HG03196 (cell line): Measurements from ENCODE around the gene FTCD.
"Not testable (repeated sequence)": the region's sequence is repeated elsewhere in the genome, so short reads cannot be mapped to it uniquely, and the experiment has no call there.

Experiments used
- ATAC-seq: cut with Tn5 transposase; IDR thresholded peaks from one replicate; pipeline ENCODE4 v1.9.1; 2021; ENCODE audit not compliant: unreplicated experiment

The FTCD gene

DNA sequence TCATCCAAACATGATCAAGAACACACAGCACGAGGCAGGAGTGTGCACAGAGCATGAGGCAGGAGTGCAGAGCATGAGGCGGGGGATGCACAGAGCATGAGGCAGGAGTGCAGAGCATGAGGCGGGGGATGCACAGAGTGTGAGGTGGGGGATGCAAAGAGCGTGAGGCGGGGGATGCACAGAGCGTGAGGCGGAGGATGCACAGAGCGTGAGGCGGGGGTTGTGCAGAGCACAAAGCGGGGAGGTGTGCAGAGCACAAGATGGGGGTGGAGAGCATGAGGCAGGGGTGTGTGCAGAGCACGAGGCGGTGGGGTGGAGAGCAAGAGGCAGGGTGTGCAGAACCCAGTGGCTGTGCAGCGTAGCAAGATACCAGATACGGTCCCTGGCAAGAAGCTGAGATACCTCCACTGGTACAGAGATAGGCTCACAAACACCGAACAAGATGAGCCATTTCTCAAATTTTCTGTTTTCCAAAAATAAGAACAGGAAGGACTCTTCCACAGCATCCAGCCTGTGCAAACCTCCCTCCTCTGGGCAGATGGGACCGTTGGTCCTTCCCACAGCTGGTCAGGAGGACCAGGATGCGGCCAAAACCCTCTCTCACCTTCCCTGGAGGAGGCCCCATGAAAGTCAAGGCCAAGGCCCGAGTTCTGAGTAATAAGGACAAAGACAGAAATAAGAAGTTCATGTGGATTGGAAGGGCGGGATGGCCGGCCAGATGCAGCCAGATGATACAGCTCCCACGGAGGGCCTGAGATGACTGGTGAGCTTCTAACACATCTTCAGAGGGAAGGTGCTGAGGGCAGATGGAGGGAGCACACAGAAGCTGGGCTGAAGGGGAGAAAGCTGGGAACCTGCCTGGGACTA, 16.9 kb upstream of the FTCD start:
- ATAC-seq = no peak

- no peak for ATAC-seq
Observed at GRCh38 chr21:46171585-46171984, 16.2 kb upstream of the FTCD start.

DNA sequence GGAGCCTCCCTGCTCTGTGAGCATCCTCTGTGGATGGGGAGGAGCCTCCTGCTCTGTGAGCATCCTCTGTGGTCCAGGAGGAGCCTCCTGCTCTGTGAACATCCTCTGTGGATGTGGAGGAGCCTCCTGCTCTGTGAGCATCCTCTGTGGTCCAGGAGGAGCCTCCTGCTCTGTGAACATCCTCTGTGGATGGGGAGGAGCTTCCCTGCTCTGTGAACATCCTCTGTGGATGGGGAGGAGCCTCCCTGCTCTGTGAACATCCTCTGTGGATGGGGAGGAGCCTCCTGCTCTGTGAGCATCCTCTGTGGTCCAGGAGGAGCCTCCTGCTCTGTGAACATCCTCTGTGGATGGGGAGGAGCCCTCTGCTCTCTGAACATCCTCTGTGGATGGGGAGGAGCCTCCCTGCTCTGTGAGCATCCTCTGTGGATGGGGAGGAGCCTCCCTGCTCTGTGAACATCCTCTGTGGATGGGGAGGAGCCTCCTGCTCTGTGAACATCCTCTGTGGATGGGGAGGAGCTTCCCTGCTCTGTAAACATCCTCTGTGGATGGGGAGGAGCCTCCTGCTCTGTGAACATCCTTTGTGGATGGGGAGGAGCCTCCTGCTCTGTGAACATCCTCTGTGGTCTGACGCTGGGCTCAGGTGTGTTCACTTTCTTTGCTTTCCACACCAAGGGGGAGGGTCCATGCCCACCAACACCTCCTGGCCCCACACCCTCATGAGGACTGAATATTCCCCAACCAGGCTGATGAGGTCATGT, 15.2 kb upstream of the FTCD start:
- ATAC-seq = not testable (repeated sequence)

- ATAC-seq = no peak
Observed at GRCh38 chr21:46168659-46169386, 13.4 kb upstream of the FTCD start.

GRCh38 chr21:46168238-46168637, 12.9 kb upstream of the FTCD start:
- ATAC-seq = no peak

DNA sequence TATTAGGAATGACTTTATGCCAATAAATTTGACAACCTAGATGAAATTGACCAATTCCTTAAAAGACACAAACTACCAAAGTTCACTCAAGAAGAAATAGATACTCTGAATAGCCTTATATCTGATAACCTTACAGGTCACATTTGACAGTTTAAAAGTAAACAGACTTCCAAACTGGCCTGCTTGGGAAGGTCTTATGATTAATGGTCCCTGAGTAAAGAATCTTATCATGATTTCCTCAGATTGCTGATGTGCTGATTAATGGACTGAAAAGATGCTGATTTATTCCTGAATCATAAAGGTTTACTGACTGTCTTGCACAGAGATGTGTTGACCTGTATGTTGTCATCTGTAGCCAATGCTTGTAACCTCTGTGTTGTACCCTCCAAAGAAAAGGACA, 9.7 kb upstream of the FTCD start:
- ATAC-seq = no peak

DNA sequence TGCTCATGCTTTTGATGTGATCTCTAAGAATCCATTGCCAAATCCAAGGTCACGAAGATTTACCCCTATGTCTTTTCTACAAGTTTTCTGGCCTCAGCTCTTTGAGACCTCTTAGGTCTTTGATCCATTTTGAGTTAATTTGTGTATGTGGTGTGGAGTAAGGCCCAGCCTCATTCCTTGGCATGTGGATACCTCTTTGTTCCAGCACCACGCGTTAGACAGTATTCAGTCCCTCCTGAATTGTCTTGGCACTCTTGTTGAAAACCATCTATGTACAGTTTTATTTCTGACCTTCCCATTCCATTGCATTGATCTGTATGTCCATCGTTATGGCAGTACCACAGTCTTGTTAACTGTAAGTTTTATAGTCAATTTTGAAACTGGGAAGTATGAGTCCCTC, 8.0 kb upstream of the FTCD start:
- no peak for ATAC-seq

DNA sequence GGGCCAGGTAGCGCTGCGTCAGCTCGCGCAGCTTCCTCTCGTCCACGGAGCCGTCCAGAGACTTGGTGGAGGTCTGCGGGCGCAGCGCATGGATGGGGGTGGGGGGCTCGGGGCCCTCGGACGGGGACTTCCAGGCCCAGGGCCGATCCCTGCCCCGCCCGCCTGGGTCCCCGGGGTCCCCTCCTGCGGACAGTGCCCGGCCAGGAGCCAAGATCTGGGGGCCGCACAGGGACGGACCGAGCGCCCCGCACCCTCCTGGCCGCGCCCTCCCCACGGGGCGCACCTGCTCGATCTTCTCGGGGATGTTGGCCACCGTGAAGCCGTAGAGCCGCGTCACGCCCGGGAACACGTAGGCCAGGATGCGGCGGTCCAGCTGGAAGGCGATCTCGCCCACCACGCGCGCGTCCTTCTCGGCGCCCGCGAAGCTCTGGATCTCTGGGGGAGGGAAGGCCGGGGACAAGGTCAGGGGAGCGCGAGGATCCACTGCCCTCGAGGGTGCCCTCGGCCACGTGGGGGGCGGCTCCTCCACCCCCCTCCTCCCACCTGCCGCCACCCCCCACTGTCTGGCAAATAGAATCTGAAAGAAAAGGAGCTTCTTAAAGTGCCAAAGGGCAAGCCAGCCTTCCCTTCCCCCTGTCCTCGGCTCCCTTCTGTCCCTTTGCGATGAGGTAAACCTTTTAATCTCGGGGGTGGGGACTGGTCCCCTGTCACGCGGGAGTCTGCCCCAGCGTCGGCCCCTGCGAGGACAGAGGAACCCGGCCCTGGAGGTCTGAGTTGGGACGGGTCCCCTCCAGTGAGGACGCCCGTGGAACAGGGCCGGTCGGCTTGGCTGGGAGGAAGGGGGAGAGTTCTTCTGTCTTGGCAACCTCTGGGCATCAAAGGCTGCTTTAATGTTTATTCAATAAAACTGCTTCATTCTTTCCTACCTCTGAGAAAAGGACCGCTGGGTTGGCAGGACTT, 6.5 kb upstream of the FTCD start:
- ATAC-seq = no peak

- ATAC-seq = no peak
Observed at GRCh38 chr21:46160907-46161632, 5.7 kb upstream of the FTCD start.

- no peak for ATAC-seq
Observed at GRCh38 chr21:46160657-46160906, 5.2 kb upstream of the FTCD start.

GRCh38 chr21:46159841-46160656, 4.7 kb upstream of the FTCD start:
- ATAC-seq = no peak

DNA sequence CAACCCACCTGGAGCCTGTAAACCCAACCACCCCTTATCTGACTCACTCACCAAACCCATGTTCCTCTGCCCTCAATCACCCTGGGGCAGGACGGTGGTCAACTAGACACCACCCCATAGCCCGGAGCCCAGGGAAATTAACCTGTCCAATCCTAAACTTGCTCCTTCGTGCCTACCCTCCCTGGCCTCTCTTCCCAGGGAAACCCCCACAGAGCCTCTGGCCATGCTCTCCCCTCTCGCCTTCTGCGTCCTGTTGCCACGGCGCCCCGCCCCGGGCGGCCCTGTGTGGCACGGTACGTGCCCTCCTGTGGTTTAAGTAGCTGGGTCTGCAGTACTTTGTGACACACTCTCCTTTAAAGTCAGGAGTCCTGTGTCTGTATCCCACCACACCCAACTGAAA, 4.0 kb upstream of the FTCD start:
- no peak for ATAC-seq

- ATAC-seq = no peak
Observed at GRCh38 chr21:46158666-46159300, 3.4 kb upstream of the FTCD start.

DNA sequence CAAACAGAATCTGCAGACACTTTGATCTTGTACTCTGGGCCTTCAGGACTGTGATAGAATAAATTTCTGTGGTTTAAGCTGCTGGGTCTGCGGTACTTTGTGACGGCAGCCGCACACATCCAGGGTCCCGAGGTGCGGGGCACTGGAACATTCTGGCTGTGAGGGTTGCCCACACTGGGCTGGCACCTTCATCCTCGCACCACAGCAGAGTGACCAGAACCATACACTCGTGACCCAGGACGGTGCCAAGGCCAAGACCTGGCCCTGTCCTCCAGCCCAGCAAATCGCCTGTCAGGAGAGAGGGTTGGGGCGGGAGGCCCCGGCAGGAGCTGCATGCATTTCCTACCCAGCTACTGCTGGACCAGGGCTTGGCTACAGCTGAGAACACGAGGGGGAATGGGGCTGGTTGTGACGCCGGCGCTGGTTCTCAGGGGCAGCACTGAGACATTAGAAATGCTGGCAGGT, 2.6 kb upstream of the FTCD start:
- no peak for ATAC-seq

DNA sequence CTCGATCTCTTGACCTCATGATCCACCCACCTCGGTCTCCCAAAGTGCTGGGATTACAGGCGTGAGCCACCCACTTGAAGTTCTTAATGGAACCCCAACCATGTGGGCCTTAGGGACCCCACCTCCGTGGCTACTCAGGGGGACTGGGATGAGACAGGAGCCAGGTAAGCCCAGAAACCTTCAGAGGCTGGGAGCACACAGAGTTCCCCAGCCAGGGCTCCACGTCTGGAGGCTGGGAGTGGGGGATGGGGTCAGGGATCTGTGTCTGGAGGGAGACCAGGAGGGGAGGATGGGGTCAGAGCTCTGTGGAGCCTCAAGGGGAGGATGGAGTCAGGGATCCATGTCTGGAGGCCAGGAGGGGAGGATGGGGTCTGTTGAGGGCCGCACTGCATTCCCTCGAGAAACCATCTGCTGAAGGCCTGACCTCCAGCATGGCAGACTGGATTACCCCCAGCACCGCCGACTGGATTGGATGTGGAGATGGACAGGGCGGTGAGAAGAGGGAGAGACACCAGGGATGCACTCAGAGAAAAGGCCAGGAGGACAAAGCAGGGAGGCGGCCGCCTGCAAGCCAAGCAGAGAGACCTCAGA, 2.1 kb upstream of the FTCD start:
- ATAC-seq = no peak

GRCh38 chr21:46156678-46157077, 1.3 kb upstream of the FTCD start:
- ATAC-seq = no peak

DNA sequence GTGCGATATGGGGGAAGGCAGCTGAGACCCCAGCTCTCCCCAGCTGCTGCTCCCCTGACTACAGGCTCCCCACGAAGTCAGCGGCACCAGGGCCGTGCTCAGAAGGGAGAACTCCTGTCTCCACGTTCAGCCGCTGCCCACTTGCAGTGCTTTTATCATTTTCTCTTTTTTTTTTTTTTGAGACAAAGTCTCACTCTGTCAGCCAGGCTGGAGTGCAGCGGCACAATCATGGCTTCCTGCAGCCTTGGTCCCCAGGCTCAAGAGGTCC, 933 bp upstream of the FTCD start:
- ATAC-seq = no peak

DNA sequence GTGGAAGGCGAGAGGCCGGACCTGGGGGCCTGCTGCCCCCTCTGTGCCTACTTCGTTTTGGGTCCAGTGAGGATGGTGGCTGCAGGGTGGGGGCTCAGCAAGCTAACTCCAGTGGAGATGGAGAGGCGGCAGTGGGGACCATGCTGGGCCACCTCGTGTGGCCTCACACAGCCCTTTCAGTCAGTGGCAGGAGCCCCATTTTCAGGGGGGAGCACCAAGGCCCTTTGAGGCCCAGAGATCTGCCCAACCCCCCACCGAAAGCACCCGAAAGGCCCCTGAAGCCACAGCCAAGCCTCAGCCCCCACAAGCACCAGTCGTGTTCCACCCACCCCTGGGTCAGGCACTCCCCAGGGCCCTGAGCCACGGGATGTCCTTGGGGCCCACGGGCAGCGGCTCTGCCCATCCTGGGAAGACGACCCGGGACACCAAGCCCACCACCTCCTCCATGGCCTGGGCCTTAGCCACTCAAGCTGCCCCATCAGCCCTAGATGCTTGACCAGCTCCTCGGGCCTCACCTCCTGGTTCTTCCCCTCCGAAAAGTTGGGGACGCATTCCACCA, 345 bp downstream of the FTCD start:
- ATAC-seq = no peak
